GM12878 (cell line): ENCODE measurements around the gene BCAS4. TPM values are rescaled to one million over a fixed set of nuclear protein-coding genes. Genes with fewer than 3 reads are reported as not detected.

Experiments used
- ATAC-seq: fragments of 200-7000 bp; cut with Tn5 transposase; 3 replicates; pipeline ENCODE4 v1.9.1; 2020; ENCODE audit warnings: mild to moderate bottlenecking, moderate library complexity
- BruUV-seq: library from RNA; stranded (reverse); fragments of 400-500 nt; replicated peaks from 2 replicates; lab custom pipeline; 2021; lab: Mats Ljungman, UMichigan
- CTCF ChIA-PET: fragments of 300-600 bp; sonication (Branson Sonifier 250); formaldehyde crosslinking; extraction: SDS; loops from one replicate; lab custom pipeline; 2021; ENCODE audit warnings: inconsistent platforms; lab: Yijun Ruan, JAX
- POLR2A ChIA-PET: fragments of 350-600 bp; formaldehyde crosslinking; extraction: SDS; loops from one replicate; lab custom pipeline; 2021; ENCODE audit warnings: inconsistent platforms; lab: Charles Lee
- RAD21 ChIA-PET: fragments of 300-600 bp; sonication (Branson Sonifier 250); formaldehyde crosslinking; loops from one replicate; lab custom pipeline; 2023; ENCODE audit warnings: antibody characterized with exemption; ENCODE audit not compliant: unreplicated experiment; lab: Charles Lee
- SMC1A ChIA-PET: fragments of 300-600 bp; sonication (Branson Sonifier 250); formaldehyde crosslinking; loops from one replicate; lab custom pipeline; 2023; ENCODE audit not compliant: unreplicated experiment, uncharacterized antibody; lab: Charles Lee
- DNase-seq: peaks from one replicate; pipeline ENCODE4 v3.0.0-alpha.2; 2011; ENCODE audit warnings: low read depth, low spot score
- FAIRE-seq: peaks from 3 replicates; lab custom pipeline; 2011; peaks lifted over from hg19 to GRCh38; lab: Jason Lieb, UNC
- H2AFZ ChIP-seq: 2 replicates; pipeline ENCODE4 v1.6.0; 2011; ENCODE audit warnings: low read depth, low read length, control low read depth; ENCODE audit not compliant: control insufficient read depth
- H3K27ac ChIP-seq: 2 replicates; pipeline ENCODE4 v1.5.1; 2011; ENCODE audit warnings: control low read depth; ENCODE audit not compliant: control insufficient read depth, insufficient read depth
- H3K27me3 ChIP-seq, 2 experiments: replicated peaks in 1 of 2; 2 replicates each; pipeline versions ENCODE4 v1.6.0 to v1.6.1; 2011; ENCODE audit warnings: low read length in 1 of 2; ENCODE audit not compliant: control insufficient read depth in 2 of 2, insufficient read depth in 2 of 2
- H3K36me3 ChIP-seq, 2 experiments: 2 replicates each; pipeline ENCODE4 v1.5.1; 2011; ENCODE audit warnings: low read length in 1 of 2; ENCODE audit not compliant: control insufficient read depth in 2 of 2, insufficient read depth in 2 of 2
- H3K4me1 ChIP-seq: 2 replicates; pipeline ENCODE4 v1.6.1; 2011; ENCODE audit warnings: mild to moderate bottlenecking, low read length, moderate library complexity, mixed read lengths; ENCODE audit not compliant: control insufficient read depth, insufficient read depth
- H3K4me2 ChIP-seq: 2 replicates; pipeline ENCODE4 v1.6.0; 2011; ENCODE audit warnings: control low read depth; ENCODE audit not compliant: control insufficient read depth, insufficient read depth
- H3K4me3 ChIP-seq: fragments of 200-600 bp; sonication (generic); 2 replicates; pipeline ENCODE4 v1.5.1; 2016
- H3K79me2 ChIP-seq: 2 replicates; pipeline ENCODE4 v1.6.0; 2011; ENCODE audit warnings: low read length; ENCODE audit not compliant: control insufficient read depth, insufficient read depth
- H3K9ac ChIP-seq: 2 replicates; pipeline ENCODE4 v1.8.0; 2011; ENCODE audit warnings: low read length, control low read depth, mixed read lengths; ENCODE audit not compliant: control insufficient read depth, insufficient read depth
- H3K9me3 ChIP-seq: replicated peaks from 3 replicates; pipeline ENCODE4 v1.5.1; 2011; ENCODE audit warnings: mild to moderate bottlenecking, low read length; ENCODE audit not compliant: control insufficient read depth, insufficient read depth
- H4K20me1 ChIP-seq: 2 replicates; pipeline ENCODE4 v1.6.0; 2011; ENCODE audit not compliant: control insufficient read depth, insufficient read depth
- CREB1 ChIP-seq: IDR thresholded peaks from 2 replicates; pipeline ENCODE4 v1.6.1; 2012; ENCODE audit warnings: low read depth, mild to moderate bottlenecking, inconsistent platforms
- FOS ChIP-seq: IDR thresholded peaks from 3 replicates; pipeline ENCODE4 v1.6.1; 2011; ENCODE audit warnings: borderline replicate concordance; ENCODE audit not compliant: insufficient read length; ENCODE audit errors: extremely low read depth
- FOXM1 ChIP-seq: IDR thresholded peaks from 2 replicates; pipeline ENCODE4 v1.6.1; 2012; ENCODE audit warnings: low read depth, mild to moderate bottlenecking, inconsistent platforms, low read length, moderate library complexity
- IRF4 ChIP-seq: IDR thresholded peaks from 2 replicates; pipeline ENCODE4 v1.6.1; 2011; ENCODE audit warnings: low read depth, low read length
- JUNB ChIP-seq: IDR thresholded peaks from 2 replicates; pipeline ENCODE4 v1.6.1; 2016; ENCODE audit warnings: antibody characterized with exemption, mild to moderate bottlenecking
- JUND ChIP-seq: IDR thresholded peaks from 2 replicates; pipeline ENCODE4 v1.6.1; 2012; ENCODE audit warnings: low read depth, mild to moderate bottlenecking, low read length, improper control_type of control experiment, moderate library complexity
- NR2C1 ChIP-seq: fragments of 450-650 bp; IDR thresholded peaks from 2 replicates; pipeline ENCODE4 v1.6.1; 2017; ENCODE audit warnings: antibody characterized with exemption, mild to moderate bottlenecking, moderate library complexity
- POLR2AphosphoS2 ChIP-seq: IDR thresholded peaks from 2 replicates; pipeline ENCODE4 v1.6.1; 2011; ENCODE audit warnings: low read depth, mild to moderate bottlenecking, low read length, improper control_type of control experiment, moderate library complexity
- RCOR1 ChIP-seq: conservative IDR thresholded peaks from 2 replicates; pipeline ENCODE4 v1.6.1; 2012; ENCODE audit warnings: low read depth, low read length, improper control_type of control experiment
- YBX1 ChIP-seq: fragments of 450-650 bp; IDR thresholded peaks from 2 replicates; pipeline ENCODE4 v1.6.1; 2016; ENCODE audit warnings: antibody characterized with exemption
- ZNF207 ChIP-seq: fragments of 450-650 bp; IDR thresholded peaks from 2 replicates; pipeline ENCODE4 v1.6.1; 2014; ENCODE audit warnings: antibody characterized with exemption, mild to moderate bottlenecking, borderline replicate concordance
- ZNF384 ChIP-seq: IDR thresholded peaks from 2 replicates; pipeline ENCODE4 v1.6.1; 2012; ENCODE audit warnings: low read depth, mild to moderate bottlenecking, low read length, improper control_type of control experiment, borderline replicate concordance
- ZSCAN29 ChIP-seq: fragments of 450-650 bp; IDR thresholded peaks from 2 replicates; pipeline ENCODE4 v1.6.1; 2017; ENCODE audit warnings: mild to moderate bottlenecking, moderate library complexity
- WGBS: methylation state at CpG from one replicate; pipeline ENCODE4 v1.1.6; 2016; ENCODE audit warnings: low lambda C conversion rate; ENCODE audit not compliant: insufficient replicate concordance, insufficient coverage; ENCODE audit errors: missing lambda C conversion rate; 5-methylcytosine and 5-hydroxymethylcytosine counted together
- in situ Hi-C: fragments of 300-500 bp; cut with MboI; formaldehyde crosslinking; loops from 9 replicates; pipeline ENCODE4 v1.14.3; 2018; ENCODE audit warnings: mixed read lengths
- intact Hi-C: fragments of 100-400 bp; cut with micrococcal nuclease; formaldehyde crosslinking; loops from one replicate; pipeline ENCODE4 v1.14.2; 2022; ENCODE audit not compliant: unreplicated experiment
- polyA plus RNA-seq, 11 experiments: library from polyadenylated mRNA; depleted of rRNA in 4 of 11; unstranded in 6 of 11; stranded (reverse) in 5 of 11; fragments of >200 nt; fragmentation: Nextera tagmentation in 4 of 11; fragmentation: Illumina TruSeq in 1 of 11; extraction: Ambion mirVana in 4 of 11; extraction: Trizol in 1 of 11; gene quantifications; 1 replicate in 1 of 11; 2 replicates in 10 of 11; pipeline versions ENCODE4 v1.2.1 to v1.2.3, GENCODE V29; 2011 to 2016; ENCODE audit warnings: inconsistent platforms in 2 of 11, missing spikeins in 2 of 11, low read depth in 1 of 11
- total RNA-seq, 4 experiments: library from RNA; depleted of rRNA in 3 of 4; stranded (reverse); fragments of >200 nt in 3 of 4; fragmentation: Illumina TruSeq in 1 of 4; extraction: Trizol in 1 of 4; gene quantifications; 2 replicates each; pipeline versions ENCODE4 v1.2.1 to v1.2.3, GENCODE V29; 2013 to 2021
- TF ChIP-seq, protein P1 (sequence below): IDR thresholded peaks from 2 replicates; pipeline ENCODE4 v1.6.1; 2012; ENCODE audit warnings: low read depth, low read length, improper control_type of control experiment
- TF ChIP-seq, protein P2 (sequence below), 3 experiments: IDR thresholded peaks in 2 of 3; conservative IDR thresholded peaks in 1 of 3; 2 replicates each; pipeline ENCODE4 v1.5.1; 2011; ENCODE audit warnings: low read depth in 3 of 3, low read length in 3 of 3, mild to moderate bottlenecking in 3 of 3, control low read depth in 2 of 3, moderate library complexity in 2 of 3, inconsistent platforms in 1 of 3, mixed read lengths in 1 of 3; ENCODE audit not compliant: control insufficient read depth in 2 of 3, insufficient read depth in 1 of 3; ENCODE audit errors: extremely low read depth in 1 of 3
- TF ChIP-seq, protein P3 (sequence below): fragments of 450-650 bp; IDR thresholded peaks from 2 replicates; pipeline ENCODE4 v1.6.1; 2018; ENCODE audit warnings: mild to moderate bottlenecking, low read depth, moderate library complexity; ENCODE audit not compliant: partially characterized antibody
- TF ChIP-seq, protein P4 (sequence below): fragments of 450-650 bp; IDR thresholded peaks from 2 replicates; pipeline ENCODE4 v1.6.1; 2017; ENCODE audit warnings: mild to moderate bottlenecking, low read depth, inconsistent platforms; ENCODE audit not compliant: poor library complexity, severe bottlenecking

Gene BCAS4
- total and polyA plus RNA-seq, 10 of the 15 experiments (the other 5 are each of a cell fraction or from before 2014, with no cell fraction given), result 14.8 to 214 (median 65.3) TPM

DNA sequence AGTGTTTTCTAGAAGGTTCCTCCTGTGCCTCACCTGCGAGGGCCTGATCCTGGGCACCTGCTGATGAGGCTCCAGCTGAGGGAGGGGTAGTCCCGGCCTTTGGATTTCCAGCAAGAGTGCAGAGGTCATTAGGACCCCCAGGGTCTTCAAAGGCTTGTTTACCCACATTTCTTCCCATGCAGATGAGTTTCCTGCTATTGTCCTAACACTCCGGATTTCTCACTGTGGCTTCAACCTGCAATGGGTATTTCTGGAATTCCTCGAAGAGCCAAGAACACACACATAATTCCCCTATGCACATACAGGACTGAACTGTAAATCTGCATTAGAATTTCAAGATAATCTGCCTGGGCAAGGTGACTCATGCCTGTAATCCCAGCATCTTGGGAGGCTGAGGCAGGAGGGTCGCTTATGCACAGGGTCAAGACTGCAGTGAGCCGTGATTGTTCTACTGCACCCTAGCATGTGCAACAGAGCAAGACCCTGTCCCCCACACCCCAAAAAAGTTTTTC lies 82.4 kb downstream of the BCAS4 start:
- SMC1A ChIA-PET, result no interaction called here
- ATAC-seq, result no peak
- no peak overlapping the region for H3K9ac ChIP-seq
- intact Hi-C loops (no loop called here), in situ Hi-C loops (no loop called here)
- H2AFZ ChIP-seq, result no peak overlapping the region
- H3K9me3 ChIP-seq, result no peaks in the 10 kb centered on the region
- BruUV-seq, result no TSS peak
- no peak overlapping the region for H3K4me3 ChIP-seq
- RAD21 ChIA-PET, result no interaction called here
- DNase-seq, result no peak
- over 99% methylated on average over 6 of the region's 6 CpGs for WGBS
- no peaks in the 10 kb centered on the region for H4K20me1 ChIP-seq
- H3K79me2 ChIP-seq, result no peaks in the 10 kb centered on the region
- FAIRE-seq, result no peak
- no peaks in the 10 kb centered on the region for H3K4me1 ChIP-seq
- no peak overlapping the region for H3K27ac ChIP-seq
- TF ChIP-seq YBX1, result no peak
- no peak for TF ChIP-seq IRF4
- TF ChIP-seq, protein P1, sequence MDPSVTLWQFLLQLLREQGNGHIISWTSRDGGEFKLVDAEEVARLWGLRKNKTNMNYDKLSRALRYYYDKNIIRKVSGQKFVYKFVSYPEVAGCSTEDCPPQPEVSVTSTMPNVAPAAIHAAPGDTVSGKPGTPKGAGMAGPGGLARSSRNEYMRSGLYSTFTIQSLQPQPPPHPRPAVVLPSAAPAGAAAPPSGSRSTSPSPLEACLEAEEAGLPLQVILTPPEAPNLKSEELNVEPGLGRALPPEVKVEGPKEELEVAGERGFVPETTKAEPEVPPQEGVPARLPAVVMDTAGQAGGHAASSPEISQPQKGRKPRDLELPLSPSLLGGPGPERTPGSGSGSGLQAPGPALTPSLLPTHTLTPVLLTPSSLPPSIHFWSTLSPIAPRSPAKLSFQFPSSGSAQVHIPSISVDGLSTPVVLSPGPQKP, result no peak
- no peak for TF ChIP-seq NR2C1
- TF ChIP-seq FOXM1, result no peak
- TF ChIP-seq, protein P2, sequence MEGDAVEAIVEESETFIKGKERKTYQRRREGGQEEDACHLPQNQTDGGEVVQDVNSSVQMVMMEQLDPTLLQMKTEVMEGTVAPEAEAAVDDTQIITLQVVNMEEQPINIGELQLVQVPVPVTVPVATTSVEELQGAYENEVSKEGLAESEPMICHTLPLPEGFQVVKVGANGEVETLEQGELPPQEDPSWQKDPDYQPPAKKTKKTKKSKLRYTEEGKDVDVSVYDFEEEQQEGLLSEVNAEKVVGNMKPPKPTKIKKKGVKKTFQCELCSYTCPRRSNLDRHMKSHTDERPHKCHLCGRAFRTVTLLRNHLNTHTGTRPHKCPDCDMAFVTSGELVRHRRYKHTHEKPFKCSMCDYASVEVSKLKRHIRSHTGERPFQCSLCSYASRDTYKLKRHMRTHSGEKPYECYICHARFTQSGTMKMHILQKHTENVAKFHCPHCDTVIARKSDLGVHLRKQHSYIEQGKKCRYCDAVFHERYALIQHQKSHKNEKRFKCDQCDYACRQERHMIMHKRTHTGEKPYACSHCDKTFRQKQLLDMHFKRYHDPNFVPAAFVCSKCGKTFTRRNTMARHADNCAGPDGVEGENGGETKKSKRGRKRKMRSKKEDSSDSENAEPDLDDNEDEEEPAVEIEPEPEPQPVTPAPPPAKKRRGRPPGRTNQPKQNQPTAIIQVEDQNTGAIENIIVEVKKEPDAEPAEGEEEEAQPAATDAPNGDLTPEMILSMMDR (IDR thresholded peaks at IDR 0.05 in 2 of 3, conservative IDR thresholded peaks at IDR 0.05 in 1 of 3; ENCODE audit: control insufficient read depth in 2 of 3, extremely low read depth in 1 of 3, insufficient read depth in 1 of 3, low read depth in 3 of 3, low read length in 3 of 3), result no peak
- TF ChIP-seq, protein P3, sequence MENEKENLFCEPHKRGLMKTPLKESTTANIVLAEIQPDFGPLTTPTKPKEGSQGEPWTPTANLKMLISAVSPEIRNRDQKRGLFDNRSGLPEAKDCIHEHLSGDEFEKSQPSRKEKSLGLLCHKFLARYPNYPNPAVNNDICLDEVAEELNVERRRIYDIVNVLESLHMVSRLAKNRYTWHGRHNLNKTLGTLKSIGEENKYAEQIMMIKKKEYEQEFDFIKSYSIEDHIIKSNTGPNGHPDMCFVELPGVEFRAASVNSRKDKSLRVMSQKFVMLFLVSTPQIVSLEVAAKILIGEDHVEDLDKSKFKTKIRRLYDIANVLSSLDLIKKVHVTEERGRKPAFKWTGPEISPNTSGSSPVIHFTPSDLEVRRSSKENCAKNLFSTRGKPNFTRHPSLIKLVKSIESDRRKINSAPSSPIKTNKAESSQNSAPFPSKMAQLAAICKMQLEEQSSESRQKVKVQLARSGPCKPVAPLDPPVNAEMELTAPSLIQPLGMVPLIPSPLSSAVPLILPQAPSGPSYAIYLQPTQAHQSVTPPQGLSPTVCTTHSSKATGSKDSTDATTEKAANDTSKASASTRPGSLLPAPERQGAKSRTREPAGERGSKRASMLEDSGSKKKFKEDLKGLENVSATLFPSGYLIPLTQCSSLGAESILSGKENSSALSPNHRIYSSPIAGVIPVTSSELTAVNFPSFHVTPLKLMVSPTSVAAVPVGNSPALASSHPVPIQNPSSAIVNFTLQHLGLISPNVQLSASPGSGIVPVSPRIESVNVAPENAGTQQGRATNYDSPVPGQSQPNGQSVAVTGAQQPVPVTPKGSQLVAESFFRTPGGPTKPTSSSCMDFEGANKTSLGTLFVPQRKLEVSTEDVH, result no peak
- no peak for TF ChIP-seq ZSCAN29
- no peak for TF ChIP-seq ZNF207
- no peak for TF ChIP-seq ZNF384
- TF ChIP-seq, protein P4, sequence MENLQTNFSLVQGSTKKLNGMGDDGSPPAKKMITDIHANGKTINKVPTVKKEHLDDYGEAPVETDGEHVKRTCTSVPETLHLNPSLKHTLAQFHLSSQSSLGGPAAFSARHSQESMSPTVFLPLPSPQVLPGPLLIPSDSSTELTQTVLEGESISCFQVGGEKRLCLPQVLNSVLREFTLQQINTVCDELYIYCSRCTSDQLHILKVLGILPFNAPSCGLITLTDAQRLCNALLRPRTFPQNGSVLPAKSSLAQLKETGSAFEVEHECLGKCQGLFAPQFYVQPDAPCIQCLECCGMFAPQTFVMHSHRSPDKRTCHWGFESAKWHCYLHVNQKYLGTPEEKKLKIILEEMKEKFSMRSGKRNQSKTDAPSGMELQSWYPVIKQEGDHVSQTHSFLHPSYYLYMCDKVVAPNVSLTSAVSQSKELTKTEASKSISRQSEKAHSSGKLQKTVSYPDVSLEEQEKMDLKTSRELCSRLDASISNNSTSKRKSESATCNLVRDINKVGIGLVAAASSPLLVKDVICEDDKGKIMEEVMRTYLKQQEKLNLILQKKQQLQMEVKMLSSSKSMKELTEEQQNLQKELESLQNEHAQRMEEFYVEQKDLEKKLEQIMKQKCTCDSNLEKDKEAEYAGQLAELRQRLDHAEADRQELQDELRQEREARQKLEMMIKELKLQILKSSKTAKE, result no peak
- TF ChIP-seq RCOR1, result no peak
- no peak for TF ChIP-seq CREB1
- no peak for TF ChIP-seq POLR2AphosphoS2
- no peak for TF ChIP-seq JUNB
- no peak for TF ChIP-seq FOS
- no peak for TF ChIP-seq JUND
- no peaks in the 10 kb centered on the region for H3K27me3 ChIP-seq
- peaks cover 9 to 15% of the 10 kb centered on the region in 2 experiments; a peak in 3 of 4 replicates for H3K36me3 ChIP-seq
- CTCF ChIA-PET, result no interaction called here
- POLR2A ChIA-PET, result no interaction called here
- no peak overlapping the region for H3K4me2 ChIP-seq
